Sigmoid colon (tissue), 7 donors: ENCODE measurements around the gene BZW1. TPM values are rescaled to one million over a fixed set of nuclear protein-coding genes. Genes with fewer than 3 reads are reported as not detected.

ENCODE experiments used
- DNase-seq: peaks from one replicate; pipeline ENCODE4 v3.0.0-alpha.2; 2019
- H3K27ac ChIP-seq, 4 donors: fragments of 200-600 bp; sonication (generic); one replicate each; pipeline ENCODE4 v1.5.1; 2016 to 2019; ENCODE audit warnings: mild to moderate bottlenecking in 1 of 4
- H3K27me3 ChIP-seq, 3 donors: fragments of 200-600 bp; sonication (generic); one replicate each; pipeline ENCODE4 v1.5.1; 2019; ENCODE audit warnings: mild to moderate bottlenecking in 1 of 3
- H3K36me3 ChIP-seq, 4 donors: fragments of 200-600 bp; sonication (generic); one replicate each; pipeline ENCODE4 v1.5.1; 2016 to 2019
- H3K4me1 ChIP-seq, 4 donors: fragments of 200-600 bp; sonication (generic); one replicate each; pipeline ENCODE4 v1.5.1; 2017 to 2019
- H3K4me3 ChIP-seq, 4 donors: fragments of 200-600 bp; sonication (generic); one replicate each; pipeline ENCODE4 v1.5.1; 2017 to 2019; ENCODE audit warnings: mild to moderate bottlenecking in 2 of 4, moderate library complexity in 1 of 4
- H3K9me3 ChIP-seq, 4 donors: fragments of 200-600 bp in 3 of 4; sonication (generic) in 3 of 4; one replicate each; pipeline versions ENCODE4 v1.5.1 to v1.6.1; 2013 to 2019
- CTCF ChIP-seq, 4 experiments: fragments of 450-650 bp in 3 of 4; fragments of 200-600 bp in 1 of 4; IDR thresholded peaks; one replicate each; pipeline ENCODE4 v1.5.1; 2016 to 2019; ENCODE audit warnings: antibody characterized with exemption in 4 of 4, mild to moderate bottlenecking in 3 of 4, moderate library complexity in 2 of 4
- EP300 ChIP-seq, 4 donors: sonication (generic); formaldehyde crosslinking; IDR thresholded peaks; one replicate each; pipeline ENCODE4 v1.6.1; 2017; ENCODE audit warnings: antibody characterized with exemption in 4 of 4
- POLR2A ChIP-seq, 2 donors: fragments of 450-650 bp; IDR thresholded peaks; one replicate each; pipeline ENCODE4 v1.6.1; 2016; ENCODE audit warnings: antibody characterized with exemption in 2 of 2, mild to moderate bottlenecking in 2 of 2, moderate library complexity in 2 of 2
- POLR2AphosphoS5 ChIP-seq, 4 donors: sonication (generic); formaldehyde crosslinking; IDR thresholded peaks; one replicate each; pipeline ENCODE4 v1.6.1; 2017; ENCODE audit warnings: antibody characterized with exemption in 4 of 4
- WGBS, 2 donors: extraction: QIAGEN DNeasy Blood & Tissue Kit; methylation state at CpG; one replicate each; pipeline ENCODE4 v1.1.7; 2013; 5-methylcytosine and 5-hydroxymethylcytosine counted together
- intact Hi-C: fragments of 100-400 bp; cut with DNase I; formaldehyde crosslinking; loops from one replicate; pipeline ENCODE4 v1.15.1; 2023
- polyA plus RNA-seq, 3 donors: library from polyadenylated mRNA; stranded (reverse); fragments of 200-250 nt; gene quantifications; one replicate each; pipeline ENCODE4 v1.2.3, GENCODE V29; 2013
- total RNA-seq, 4 donors: library from RNA; depleted of rRNA; stranded (reverse); fragments of >200 nt; gene quantifications; one replicate each; pipeline ENCODE4 v1.1.0, GENCODE V29; 2016
- donor health status: healthy with polysubstance abuse.
- donor health status: Bipolar disorder and iron deficiency.
- donor health status: healthy.

Gene BZW1
- total and polyA plus RNA-seq, 7 donors, result 77.9 to 158 (median 111) TPM

DNA sequence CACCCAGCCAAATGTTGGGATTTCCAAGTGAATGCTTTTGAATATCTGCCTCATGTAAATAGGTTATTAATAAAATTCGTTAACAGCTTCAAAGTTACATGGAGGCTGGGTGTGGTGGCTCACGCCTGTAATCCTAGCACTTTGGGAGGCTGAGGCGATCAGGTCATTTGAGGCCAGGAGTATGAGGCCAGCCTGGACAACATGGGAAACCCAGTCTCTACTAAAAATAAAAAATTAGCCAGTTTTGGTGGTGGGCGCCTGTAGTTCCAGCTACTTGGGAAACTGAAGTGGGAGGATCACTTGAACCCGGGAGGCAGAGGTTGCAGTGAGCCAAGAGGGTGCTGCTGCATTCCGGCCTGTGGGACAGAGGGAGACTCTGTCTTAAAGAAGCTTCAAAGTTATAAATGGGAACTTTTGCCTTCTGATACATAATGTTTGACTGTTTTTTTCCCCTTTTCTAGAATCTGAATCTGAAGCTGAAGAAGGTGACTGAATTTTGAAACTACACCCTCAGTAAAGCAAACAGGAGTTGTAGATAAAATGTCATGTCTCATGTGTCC is 10.1 kb downstream of the BZW1 start:
- no peak for DNase-seq
- Histone ChIP-seq H3K27ac (no peak overlapping the region), H3K4me3 (no peak overlapping the region), H3K36me3 (peaks cover 15 to 61% (median 51%) of the 10 kb centered on the region in 4 donors), H3K27me3 (no peaks in the 10 kb centered on the region), H3K4me1 (peaks cover 0 to 5% (median 0%) of the 10 kb centered on the region in 4 donors), H3K9me3 (no peaks in the 10 kb centered on the region)
- WGBS, 2 donors, result 91 to 97% methylated on average over 6 of the region's 6 CpGs
- TF ChIP-seq POLR2A (IDR thresholded peaks at IDR 0.05), result no peak
- no peak for TF ChIP-seq EP300 (IDR thresholded peaks at IDR 0.05)
- TF ChIP-seq POLR2AphosphoS5 (IDR thresholded peaks at IDR 0.05), result no peak
- no peak for TF ChIP-seq CTCF (IDR thresholded peaks at IDR 0.05)
- intact Hi-C loops, result no loop called here

DNA sequence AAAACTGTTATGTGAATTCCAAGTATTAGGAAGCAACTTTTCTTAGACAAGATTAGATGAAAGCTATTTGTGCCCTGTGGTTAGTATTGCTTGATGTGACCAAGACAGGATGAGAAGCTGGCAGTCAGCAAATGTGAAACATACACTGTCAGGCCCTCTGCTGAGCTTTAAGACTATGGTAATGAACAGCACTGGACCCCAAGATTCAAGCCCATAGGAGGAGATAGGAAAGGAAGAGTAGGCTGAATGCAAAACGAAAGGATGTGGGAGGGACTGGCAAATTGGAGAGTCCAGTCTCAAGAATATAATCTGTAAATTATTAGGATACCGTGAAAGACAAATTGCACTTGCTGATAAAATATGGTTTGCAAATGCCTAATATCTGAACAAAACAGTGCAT is 16.4 kb downstream of the BZW1 start:
- 90 to 97% methylated on average over 2 of the region's 2 CpGs for WGBS, 2 donors
- Histone ChIP-seq H3K27me3 (no peaks in the 10 kb centered on the region), H3K27ac (no peak overlapping the region), H3K4me1 (peaks cover 0 to 10% (median 0%) of the 10 kb centered on the region in 4 donors), H3K36me3 (peaks cover 0 to 8% (median 0%) of the 10 kb centered on the region in 4 donors), H3K9me3 (no peaks in the 10 kb centered on the region), H3K4me3 (no peak overlapping the region)
- intact Hi-C loops, result no loop called here
- DNase-seq, result no peak
- TF ChIP-seq POLR2AphosphoS5 (IDR thresholded peaks at IDR 0.05), result no peak
- no peak for TF ChIP-seq POLR2A (IDR thresholded peaks at IDR 0.05)
- no peak for TF ChIP-seq CTCF (IDR thresholded peaks at IDR 0.05)
- TF ChIP-seq EP300 (IDR thresholded peaks at IDR 0.05), result no peak

- 33 to 76% methylated on average over 9 of the region's 9 CpGs for WGBS, 2 donors
- TF ChIP-seq EP300 (IDR thresholded peaks at IDR 0.05) (no peak), POLR2A (IDR thresholded peaks at IDR 0.05) (no peak), POLR2AphosphoS5 (IDR thresholded peaks at IDR 0.05) (no peak), CTCF (IDR thresholded peaks at IDR 0.05) (no peak)
- DNase-seq, result no peak
Observed at GRCh38 chr2:200828572-200829257, 17.0 kb downstream of the BZW1 start.

DNA sequence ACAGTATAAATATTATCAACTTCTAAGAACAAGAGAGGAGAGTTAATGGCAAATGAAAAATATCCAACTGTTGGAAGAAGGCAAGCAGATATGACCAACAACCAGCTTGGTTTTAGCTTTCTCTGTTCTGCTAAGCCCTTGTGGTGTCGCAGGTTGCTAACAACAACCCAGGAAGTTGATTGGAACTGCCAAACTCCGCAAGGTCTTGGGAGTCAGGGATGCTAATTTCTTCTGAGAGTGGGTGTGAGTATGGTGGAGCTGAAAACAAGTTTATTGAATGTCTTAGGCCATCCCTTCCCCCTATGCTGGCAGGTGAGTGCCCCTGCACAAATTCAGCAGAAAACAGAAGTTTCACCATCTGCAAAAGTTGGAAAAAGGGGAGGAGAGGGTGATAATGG is 17.5 kb downstream of the BZW1 start:
- TF ChIP-seq EP300 (IDR thresholded peaks at IDR 0.05), result no peak
- TF ChIP-seq CTCF (IDR thresholded peaks at IDR 0.05), result no peak
- no peak for TF ChIP-seq POLR2AphosphoS5 (IDR thresholded peaks at IDR 0.05)
- no peak for TF ChIP-seq POLR2A (IDR thresholded peaks at IDR 0.05)
- H3K4me1 ChIP-seq, result peaks cover 0 to 10% (median 0%) of the 10 kb centered on the region in 4 donors
- H3K9me3 ChIP-seq, result no peaks in the 10 kb centered on the region
- H3K4me3 ChIP-seq, result no peak overlapping the region
- intact Hi-C loops, result no loop called here
- H3K27ac ChIP-seq, result no peak overlapping the region
- 95% methylated on average over 2 of the region's 2 CpGs for WGBS, 2 donors
- no peaks in the 10 kb centered on the region for H3K27me3 ChIP-seq
- peaks cover 0 to 2% (median 0%) of the 10 kb centered on the region in 4 donors for H3K36me3 ChIP-seq
- no peak for DNase-seq

More at GRCh38 chr2:200828572-200829257, 17.0 kb downstream of the BZW1 start:
- Histone ChIP-seq H3K4me1 (peaks cover 0 to 10% (median 0%) of the 10 kb centered on the region in 4 donors), H3K36me3 (peaks cover 0 to 7% (median 0%) of the 10 kb centered on the region in 4 donors), H3K27me3 (no peaks in the 10 kb centered on the region), H3K4me3 (no peak overlapping the region), H3K27ac (no peak overlapping the region), H3K9me3 (no peaks in the 10 kb centered on the region)
- intact Hi-C loops, result no loop called here
